ENCODE results near the gene ADGRD1.

ADGRD1 gene

GRCh38 chr12:131089531-131090273 lies 136.0 kb downstream of the ADGRD1 start:
- no peak overlapping the region for H3K4me3 ChIP-seq (replicated peaks; ENCODE audit: insufficient read depth, low read length)
- H3K27ac ChIP-seq (replicated peaks) = no peak overlapping the region
- DNase-seq (ENCODE audit: low read depth in 1 of 2, low spot score in 1 of 2) = no peak
- TF ChIP-seq, protein P1, sequence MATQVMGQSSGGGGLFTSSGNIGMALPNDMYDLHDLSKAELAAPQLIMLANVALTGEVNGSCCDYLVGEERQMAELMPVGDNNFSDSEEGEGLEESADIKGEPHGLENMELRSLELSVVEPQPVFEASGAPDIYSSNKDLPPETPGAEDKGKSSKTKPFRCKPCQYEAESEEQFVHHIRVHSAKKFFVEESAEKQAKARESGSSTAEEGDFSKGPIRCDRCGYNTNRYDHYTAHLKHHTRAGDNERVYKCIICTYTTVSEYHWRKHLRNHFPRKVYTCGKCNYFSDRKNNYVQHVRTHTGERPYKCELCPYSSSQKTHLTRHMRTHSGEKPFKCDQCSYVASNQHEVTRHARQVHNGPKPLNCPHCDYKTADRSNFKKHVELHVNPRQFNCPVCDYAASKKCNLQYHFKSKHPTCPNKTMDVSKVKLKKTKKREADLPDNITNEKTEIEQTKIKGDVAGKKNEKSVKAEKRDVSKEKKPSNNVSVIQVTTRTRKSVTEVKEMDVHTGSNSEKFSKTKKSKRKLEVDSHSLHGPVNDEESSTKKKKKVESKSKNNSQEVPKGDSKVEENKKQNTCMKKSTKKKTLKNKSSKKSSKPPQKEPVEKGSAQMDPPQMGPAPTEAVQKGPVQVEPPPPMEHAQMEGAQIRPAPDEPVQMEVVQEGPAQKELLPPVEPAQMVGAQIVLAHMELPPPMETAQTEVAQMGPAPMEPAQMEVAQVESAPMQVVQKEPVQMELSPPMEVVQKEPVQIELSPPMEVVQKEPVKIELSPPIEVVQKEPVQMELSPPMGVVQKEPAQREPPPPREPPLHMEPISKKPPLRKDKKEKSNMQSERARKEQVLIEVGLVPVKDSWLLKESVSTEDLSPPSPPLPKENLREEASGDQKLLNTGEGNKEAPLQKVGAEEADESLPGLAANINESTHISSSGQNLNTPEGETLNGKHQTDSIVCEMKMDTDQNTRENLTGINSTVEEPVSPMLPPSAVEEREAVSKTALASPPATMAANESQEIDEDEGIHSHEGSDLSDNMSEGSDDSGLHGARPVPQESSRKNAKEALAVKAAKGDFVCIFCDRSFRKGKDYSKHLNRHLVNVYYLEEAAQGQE (IDR thresholded peaks at IDR 0.05; ENCODE audit: insufficient replicate concordance, low read depth) = no peak
- TF ChIP-seq CTCF (IDR thresholded peaks at IDR 0.05; ENCODE audit: insufficient read depth, low read length) (no peak), GABPA (IDR thresholded peaks at IDR 0.05; ENCODE audit: low read depth) (no peak), POLR2AphosphoS5 (IDR thresholded peaks at IDR 0.05; ENCODE audit: low read depth) (no peak), SPI1 (IDR thresholded peaks at IDR 0.05; ENCODE audit: borderline replicate concordance, low read depth) (no peak)
- H3K27me3 ChIP-seq (ENCODE audit: insufficient read depth, poor library complexity, severe bottlenecking) = no peaks in the 10 kb centered on the region

- Histone ChIP-seq H3K4me3 (replicated peaks; ENCODE audit: insufficient read depth, low read length) (no peak overlapping the region), H3K27me3 (ENCODE audit: insufficient read depth, poor library complexity, severe bottlenecking) (no peaks in the 10 kb centered on the region), H3K27ac (replicated peaks) (no peak overlapping the region)
- TF ChIP-seq CTCF (IDR thresholded peaks at IDR 0.05; ENCODE audit: insufficient read depth, low read length) (no peak), POLR2AphosphoS5 (IDR thresholded peaks at IDR 0.05; ENCODE audit: low read depth) (no peak), GABPA (IDR thresholded peaks at IDR 0.05; ENCODE audit: low read depth) (no peak), SPI1 (IDR thresholded peaks at IDR 0.05; ENCODE audit: borderline replicate concordance, low read depth) (no peak)
- TF ChIP-seq, protein P1 (IDR thresholded peaks at IDR 0.05; ENCODE audit: insufficient replicate concordance, low read depth) = no peak
- DNase-seq (ENCODE audit: low read depth in 1 of 2, low spot score in 1 of 2) = no peak
Observed at GRCh38 chr12:131090274-131091210, 136.8 kb downstream of the ADGRD1 start.

DNA sequence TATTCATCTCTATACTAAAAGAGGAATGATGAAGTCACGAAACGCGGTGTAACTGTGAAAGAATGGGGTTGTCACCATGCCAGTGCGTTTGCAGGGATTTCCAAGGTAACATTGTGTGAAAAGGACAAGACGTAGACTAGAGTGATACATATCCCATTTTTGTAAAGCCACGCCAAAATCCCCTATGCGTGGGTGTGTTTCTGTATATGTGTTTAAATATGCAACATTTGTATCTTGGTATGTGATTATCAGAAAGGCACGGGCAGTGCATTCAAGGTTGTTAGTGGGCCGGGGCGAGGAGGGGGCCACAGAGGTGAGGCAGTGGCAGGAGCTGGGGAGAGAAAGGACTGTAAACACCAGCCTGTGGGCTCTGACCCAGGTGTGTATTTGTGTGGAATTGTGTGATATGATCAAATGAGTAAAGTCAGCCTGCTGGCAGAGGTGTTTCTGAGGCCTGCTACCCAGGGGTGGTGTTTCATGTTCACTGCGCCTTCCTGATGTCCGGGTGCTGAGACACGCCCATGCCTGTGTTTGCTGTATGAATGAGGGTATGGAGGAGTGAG lies 137.8 kb downstream of the ADGRD1 start:
- H3K27ac ChIP-seq (replicated peaks) = no peak overlapping the region
- no peaks in the 10 kb centered on the region for H3K27me3 ChIP-seq (ENCODE audit: insufficient read depth, poor library complexity, severe bottlenecking)
- DNase-seq (ENCODE audit: low read depth in 1 of 2, low spot score in 1 of 2) = no peak
- no peak for TF ChIP-seq GABPA (IDR thresholded peaks at IDR 0.05; ENCODE audit: low read depth)
- TF ChIP-seq POLR2AphosphoS5 (IDR thresholded peaks at IDR 0.05; ENCODE audit: low read depth) = no peak
- TF ChIP-seq, protein P1 (IDR thresholded peaks at IDR 0.05; ENCODE audit: insufficient replicate concordance, low read depth) = no peak
- TF ChIP-seq CTCF (IDR thresholded peaks at IDR 0.05; ENCODE audit: insufficient read depth, low read length) = no peak
- TF ChIP-seq SPI1 (IDR thresholded peaks at IDR 0.05; ENCODE audit: borderline replicate concordance, low read depth) = no peak
- H3K4me3 ChIP-seq (replicated peaks; ENCODE audit: insufficient read depth, low read length) = no peak overlapping the region
